ENCODE measurements around the gene CALCB.

- TF ChIP-seq EP300 (IDR thresholded peaks at IDR 0.05) (no peak), CTCF (IDR thresholded peaks at IDR 0.05) (no peak), POLR2A (IDR thresholded peaks at IDR 0.05) (no peak)
These were observed 14.1 kb upstream of the CALCB start for GRCh38 chr11:15059132-15059915.

Data from upper lobe of left lung (tissue), 4 donors.